ENCODE results near the gene DNAAF9.

DNAAF9 gene

GRCh38 chr20:3364323-3365013, 43.0 kb downstream of the DNAAF9 start:
- no peak for DNase-seq

DNA sequence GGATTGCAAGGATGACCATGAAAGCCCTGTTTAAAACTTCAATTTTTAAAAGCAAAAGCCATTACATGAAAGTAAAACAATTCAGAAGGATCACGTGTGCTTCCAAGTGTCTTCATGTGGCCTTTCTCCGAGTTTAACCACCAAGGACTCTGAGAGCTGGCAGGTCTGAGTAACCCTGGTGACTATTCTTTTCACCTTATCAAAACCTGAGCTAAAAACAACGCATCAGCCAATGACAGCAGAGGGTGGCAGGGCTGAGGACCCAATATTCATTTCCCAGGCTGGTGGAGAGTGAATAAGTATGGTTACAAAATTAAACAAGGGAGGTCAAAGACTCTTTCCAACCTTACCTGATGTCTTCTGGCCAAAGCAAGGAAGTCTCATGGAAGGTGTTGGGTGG, 46.7 kb downstream of the DNAAF9 start:
- DNase-seq, result no peak

DNA sequence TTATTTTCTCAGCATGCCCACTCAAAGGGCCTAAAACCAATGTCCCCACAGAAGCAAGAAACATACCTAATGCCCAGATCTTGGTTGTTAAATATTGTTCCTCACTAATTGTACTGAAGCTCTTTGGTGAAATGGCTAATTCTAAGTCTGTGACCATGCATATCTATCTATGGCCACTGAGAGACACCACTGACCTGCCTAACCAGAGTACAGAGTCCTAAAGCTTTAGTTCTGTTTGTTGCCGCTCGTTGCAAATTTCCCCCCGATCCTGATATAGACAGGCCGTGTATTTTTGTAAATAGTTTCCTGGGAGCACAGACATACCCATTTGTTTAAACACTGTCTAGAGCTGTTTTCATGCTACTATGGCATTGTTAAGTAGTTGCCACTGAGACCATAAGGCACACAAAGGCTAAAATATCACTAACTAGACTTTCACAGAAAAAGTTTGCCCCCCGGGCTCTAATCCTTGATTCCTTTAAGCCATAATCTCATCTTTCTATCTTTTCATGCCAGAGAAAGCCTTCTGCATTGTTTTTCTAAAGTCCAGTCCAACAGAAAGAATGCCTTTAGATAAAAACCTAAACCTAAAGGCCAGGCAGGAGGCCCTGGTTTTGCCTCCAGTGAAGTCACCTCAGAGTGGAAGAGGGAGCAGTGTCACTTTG, 48.7 kb downstream of the DNAAF9 start:
- no peak for DNase-seq

Measured in NCI-H146 (cell line).